H9 (cell line): ENCODE data around the gene MISP3. TPM values are rescaled to one million over a fixed set of nuclear protein-coding genes. Genes with fewer than 3 reads are reported as not detected.
A peak's percentile ranks its signal among the peaks of the same experiment; 100 is the strongest.

Source experiments
- DNase-seq: peaks from one replicate; pipeline ENCODE4 v3.0.0-alpha.2; 2017
- H2AFZ ChIP-seq: one replicate; pipeline ENCODE4 v1.6.1; 2013; ENCODE audit warnings: mild to moderate bottlenecking, low read length, control low read depth, moderate library complexity
- H2AK5ac ChIP-seq: 2 replicates; pipeline ENCODE4 v1.6.1; 2013; ENCODE audit warnings: low read length, control low read depth, mixed read lengths; ENCODE audit not compliant: insufficient read length
- H2BK120ac ChIP-seq: one replicate; pipeline ENCODE4 v1.6.1; 2013; ENCODE audit warnings: low read depth, mild to moderate bottlenecking, low read length, control low read depth, inconsistent platforms; ENCODE audit not compliant: poor library complexity, severe bottlenecking
- H2BK12ac ChIP-seq: 2 replicates; pipeline ENCODE4 v1.6.1; 2013; ENCODE audit warnings: low read length, control low read depth, mixed read lengths, low read depth; ENCODE audit not compliant: insufficient read length
- H2BK15ac ChIP-seq: 2 replicates; pipeline ENCODE4 v1.6.1; 2013; ENCODE audit warnings: low read depth, low read length, control low read depth
- H2BK20ac ChIP-seq: one replicate; pipeline ENCODE4 v1.6.1; 2013; ENCODE audit warnings: low read depth, mild to moderate bottlenecking, low read length, control low read depth, inconsistent platforms; ENCODE audit not compliant: poor library complexity, severe bottlenecking
- H2BK5ac ChIP-seq: 2 replicates; pipeline ENCODE4 v1.6.1; 2013; ENCODE audit warnings: low read length, control low read depth, mixed read lengths; ENCODE audit not compliant: insufficient read length
- H3K14ac ChIP-seq: 2 replicates; pipeline ENCODE4 v1.6.1; 2013; ENCODE audit warnings: low read length, control low read depth; ENCODE audit not compliant: insufficient read depth
- H3K18ac ChIP-seq: 2 replicates; pipeline ENCODE4 v1.6.1; 2013; ENCODE audit warnings: low read depth, mild to moderate bottlenecking, mixed read lengths, low read length, control low read depth; ENCODE audit not compliant: insufficient read length
- H3K23ac ChIP-seq: 2 replicates; pipeline ENCODE4 v1.6.1; 2013; ENCODE audit warnings: low read length, control low read depth, mixed read lengths, low read depth; ENCODE audit not compliant: insufficient read length
- H3K23me2 ChIP-seq: 2 replicates; pipeline ENCODE4 v1.6.1; 2013; ENCODE audit warnings: low read depth, mild to moderate bottlenecking, mixed read lengths, low read length, control low read depth; ENCODE audit not compliant: insufficient read length, poor library complexity, severe bottlenecking
- H3K27ac ChIP-seq: 2 replicates; pipeline ENCODE4 v1.5.1; 2013; ENCODE audit warnings: low read length, control low read depth, mixed read lengths, low read depth; ENCODE audit not compliant: insufficient read length
- H3K27me3 ChIP-seq: 2 replicates; pipeline ENCODE4 v1.6.1; 2013; ENCODE audit warnings: low read length, control low read depth, inconsistent platforms; ENCODE audit not compliant: insufficient read depth
- H3K4ac ChIP-seq: 2 replicates; pipeline ENCODE4 v1.6.1; 2013; ENCODE audit warnings: low read depth, mild to moderate bottlenecking, control low read depth, inconsistent platforms, low read length, moderate library complexity
- H3K4me1 ChIP-seq: 2 replicates; pipeline ENCODE4 v1.6.1; 2013; ENCODE audit warnings: low read length, control low read depth, inconsistent platforms; ENCODE audit not compliant: insufficient read depth
- H3K4me2 ChIP-seq: 2 replicates; pipeline ENCODE4 v1.6.1; 2013; ENCODE audit warnings: low read length, control low read depth, mixed read lengths; ENCODE audit not compliant: insufficient read length, insufficient read depth
- H3K56ac ChIP-seq: 2 replicates; pipeline ENCODE4 v1.6.1; 2013; ENCODE audit warnings: low read depth, mild to moderate bottlenecking, mixed read lengths, low read length, control low read depth; ENCODE audit not compliant: insufficient read length
- H3K79me1 ChIP-seq: 2 replicates; pipeline ENCODE4 v1.6.1; 2013; ENCODE audit warnings: low read depth, mild to moderate bottlenecking, moderate library complexity, low read length, control low read depth, inconsistent platforms; ENCODE audit not compliant: insufficient read depth, poor library complexity, severe bottlenecking
- H3K79me2 ChIP-seq: 2 replicates; pipeline ENCODE4 v1.6.1; 2013; ENCODE audit warnings: low read length, control low read depth, inconsistent platforms; ENCODE audit not compliant: insufficient read depth
- H3K9ac ChIP-seq: 2 replicates; pipeline ENCODE4 v1.6.1; 2013; ENCODE audit warnings: low read length, control low read depth, mixed read lengths; ENCODE audit not compliant: insufficient read length; ENCODE audit errors: extremely low read depth
- H3K9me3 ChIP-seq: one replicate; pipeline ENCODE4 v1.6.1; 2013; ENCODE audit warnings: low read depth, low read length, inconsistent platforms; ENCODE audit not compliant: control insufficient read depth
- H3T11ph ChIP-seq: one replicate; pipeline ENCODE4 v1.6.1; 2013; ENCODE audit warnings: mild to moderate bottlenecking, low read length, control low read depth, inconsistent platforms
- H4K20me1 ChIP-seq: one replicate; pipeline ENCODE4 v1.6.1; 2013; ENCODE audit not compliant: control insufficient read depth, insufficient read length, insufficient read depth
- H4K5ac ChIP-seq: 2 replicates; pipeline ENCODE4 v1.6.1; 2013; ENCODE audit warnings: low read depth, mild to moderate bottlenecking, mixed read lengths, low read length, control low read depth; ENCODE audit not compliant: insufficient read length
- H4K8ac ChIP-seq: replicated peaks from 2 replicates; pipeline ENCODE4 v1.6.1; 2013; ENCODE audit warnings: low read length, control low read depth, mixed read lengths, low read depth; ENCODE audit not compliant: insufficient read length
- H4K91ac ChIP-seq: 2 replicates; pipeline ENCODE4 v1.6.1; 2013; ENCODE audit warnings: low read depth, mild to moderate bottlenecking, moderate library complexity, mixed read lengths, low read length, control low read depth; ENCODE audit not compliant: insufficient read length
- H3K27ac Mint-ChIP-seq, 3 experiments: 2 replicates in 2 of 3; 3 replicates in 1 of 3; pipeline ENCODE4 v1.8.0; 2020 to 2021; ENCODE audit warnings: mixed read lengths in 3 of 3, mild to moderate bottlenecking in 1 of 3, moderate library complexity in 1 of 3
- H3K27me3 Mint-ChIP-seq: 2 replicates; pipeline ENCODE4 v1.8.0; 2021; ENCODE audit warnings: low read depth, mild to moderate bottlenecking, moderate library complexity, mixed read lengths
- H3K36me3 Mint-ChIP-seq, 3 experiments: 2 replicates in 2 of 3; 3 replicates in 1 of 3; pipeline ENCODE4 v1.8.0; 2020 to 2021; ENCODE audit warnings: low read depth in 3 of 3, mixed read lengths in 3 of 3; ENCODE audit not compliant: insufficient read depth in 1 of 3
- H3K4me1 Mint-ChIP-seq, 2 experiments: 2 replicates each; pipeline ENCODE4 v1.8.0; 2020; ENCODE audit warnings: mixed read lengths in 2 of 2
- H3K4me3 Mint-ChIP-seq, 2 experiments: 2 replicates in 1 of 2; 3 replicates in 1 of 2; pipeline ENCODE4 v1.8.0; 2020 to 2021; ENCODE audit warnings: mild to moderate bottlenecking in 2 of 2, mixed read lengths in 2 of 2, moderate library complexity in 1 of 2
- H3K9me3 Mint-ChIP-seq, 2 experiments: 2 replicates in 1 of 2; 3 replicates in 1 of 2; pipeline ENCODE4 v1.8.0; 2020; ENCODE audit warnings: mild to moderate bottlenecking in 2 of 2, mixed read lengths in 2 of 2, moderate library complexity in 1 of 2
- whole genome bisulfite sequencing: extraction: QIAGEN DNeasy Blood & Tissue Kit; methylation state at CpG from one replicate; pipeline ENCODE4 v1.1.7; 2013; ENCODE audit warnings: missing lambda C conversion rate, low lambda C conversion rate, mixed read lengths; ENCODE audit not compliant: insufficient read length; ENCODE audit errors: extremely low coverage; 5-methylcytosine and 5-hydroxymethylcytosine counted together
- total RNA-seq: library from RNA; stranded (reverse); gene quantifications from 2 replicates; pipeline ENCODE4 v1.2.1, GENCODE V29; 2021
- TF ChIP-seq, protein P1 (sequence below): fragments of 200-600 bp; sonication (generic); conservative IDR thresholded peaks from 3 replicates; pipeline ENCODE4 v1.8.0; 2021; ENCODE audit warnings: antibody characterized with exemption, mild to moderate bottlenecking

The MISP3 gene
- total RNA-seq, 1 experiment from 2014 or later, result 0.26 TPM

DNA sequence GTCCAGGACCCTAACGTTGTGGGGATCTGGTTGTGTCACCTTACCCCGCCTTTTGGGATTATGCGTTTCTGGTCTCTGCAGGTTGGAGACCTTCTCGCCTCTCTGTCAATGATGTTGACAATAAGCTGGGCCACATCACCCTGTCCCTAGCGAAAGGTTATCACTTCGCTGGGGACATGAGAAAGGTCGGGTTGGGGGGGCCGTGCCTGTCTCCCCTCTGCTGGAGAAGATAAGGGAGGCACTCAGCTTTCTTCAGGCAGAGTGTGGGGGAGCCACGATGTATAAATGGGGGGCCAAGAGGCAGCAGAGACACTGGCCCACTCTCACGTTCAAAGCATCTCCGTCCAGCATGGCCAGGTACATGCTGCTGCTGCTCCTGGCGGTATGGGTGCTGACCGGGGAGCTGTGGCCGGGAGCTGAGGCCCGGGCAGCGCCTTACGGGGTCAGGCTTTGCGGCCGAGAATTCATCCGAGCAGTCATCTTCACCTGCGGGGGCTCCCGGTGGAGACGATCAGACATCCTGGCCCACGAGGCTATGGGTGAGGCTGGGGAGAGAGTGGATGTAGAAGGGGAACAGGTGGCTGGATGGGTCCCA lies 44.6 kb upstream of the MISP3 start, which contains the start of gene RLN3:
RLN3 (plus strand) TSS at position 293 of the 595 bp plus-strand sequence; CDS start at position 350, 57 bp downstream.
- Histone ChIP-seq H3K4ac (no peak within 1 kb of the TSS), H3K27me3 (no peaks in the 10 kb centered on the region), H3K27ac (no peak within 1 kb of the TSS), H4K20me1 (no peaks in the 10 kb centered on the region), H2AFZ (no peak within 1 kb of the TSS), H3K56ac (no peak within 1 kb of the TSS), H3K9me3 (no peaks in the 10 kb centered on the region), H2BK12ac (no peak within 1 kb of the TSS), H4K5ac (no peak within 1 kb of the TSS), H4K91ac (peak within 1 kb of the TSS; percentile 9), H2AK5ac (no peak within 1 kb of the TSS), H3K4me2 (no peak within 1 kb of the TSS), H3K18ac (no peak within 1 kb of the TSS), H3T11ph (no peak within 1 kb of the TSS), H3K23ac (no peak within 1 kb of the TSS), H3K79me1 (no peaks in the 10 kb centered on the region), H2BK5ac (no peak within 1 kb of the TSS), H3K14ac (no peak within 1 kb of the TSS; the same call in 1 of the 2 replicates), H2BK120ac (no peak within 1 kb of the TSS), H2BK15ac (no peak within 1 kb of the TSS), H3K23me2 (peaks cover 13% of the 10 kb centered on the region), H4K8ac (no peak within 1 kb of the TSS), H2BK20ac (no peak within 1 kb of the TSS), H3K9ac (no peak within 1 kb of the TSS), H3K4me1 (no peaks in the 10 kb centered on the region), H3K79me2 (no peaks in the 10 kb centered on the region)
- H3K27ac Mint-ChIP-seq, result no peak within 1 kb of the TSS; a peak in 1 of 7 replicates
- TF ChIP-seq, protein P1, sequence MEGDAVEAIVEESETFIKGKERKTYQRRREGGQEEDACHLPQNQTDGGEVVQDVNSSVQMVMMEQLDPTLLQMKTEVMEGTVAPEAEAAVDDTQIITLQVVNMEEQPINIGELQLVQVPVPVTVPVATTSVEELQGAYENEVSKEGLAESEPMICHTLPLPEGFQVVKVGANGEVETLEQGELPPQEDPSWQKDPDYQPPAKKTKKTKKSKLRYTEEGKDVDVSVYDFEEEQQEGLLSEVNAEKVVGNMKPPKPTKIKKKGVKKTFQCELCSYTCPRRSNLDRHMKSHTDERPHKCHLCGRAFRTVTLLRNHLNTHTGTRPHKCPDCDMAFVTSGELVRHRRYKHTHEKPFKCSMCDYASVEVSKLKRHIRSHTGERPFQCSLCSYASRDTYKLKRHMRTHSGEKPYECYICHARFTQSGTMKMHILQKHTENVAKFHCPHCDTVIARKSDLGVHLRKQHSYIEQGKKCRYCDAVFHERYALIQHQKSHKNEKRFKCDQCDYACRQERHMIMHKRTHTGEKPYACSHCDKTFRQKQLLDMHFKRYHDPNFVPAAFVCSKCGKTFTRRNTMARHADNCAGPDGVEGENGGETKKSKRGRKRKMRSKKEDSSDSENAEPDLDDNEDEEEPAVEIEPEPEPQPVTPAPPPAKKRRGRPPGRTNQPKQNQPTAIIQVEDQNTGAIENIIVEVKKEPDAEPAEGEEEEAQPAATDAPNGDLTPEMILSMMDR, result no peak
- H3K36me3 Mint-ChIP-seq, result no peaks in the 10 kb centered on the region
- WGBS, result no CpG with 5 or more reads among the region's 24 CpGs
- H3K9me3 Mint-ChIP-seq, result no peaks in the 10 kb centered on the region; a peak in 1 of 5 replicates
- peaks cover 8 to 18% of the 10 kb centered on the region in 2 experiments for H3K4me1 Mint-ChIP-seq
- peaks cover 24% of the 10 kb centered on the region for H3K27me3 Mint-ChIP-seq
- DNase-seq, result no peak
- no peak within 1 kb of the TSS for H3K4me3 Mint-ChIP-seq
